H7 (cell line): ENCODE results near the gene RPTOR. TPM values are rescaled to one million over a fixed set of nuclear protein-coding genes. Genes with fewer than 3 reads are reported as not detected.
A peak's percentile ranks its signal among the peaks of the same experiment; 100 is the strongest.
"Not testable (repeated sequence)": the region's sequence is repeated elsewhere in the genome, so short reads cannot be mapped to it uniquely, and the experiment has no call there.

Experiments
- DNase-seq: peaks from one replicate; pipeline ENCODE4 v3.0.0; 2012
- H3K27me3 ChIP-seq: 2 replicates; pipeline ENCODE4 v1.6.0; 2011; ENCODE audit warnings: mild to moderate bottlenecking, low read length; ENCODE audit not compliant: control insufficient read depth, insufficient read depth
- H3K36me3 ChIP-seq: replicated peaks from 2 replicates; pipeline ENCODE4 v1.5.1; 2011; ENCODE audit warnings: low read length; ENCODE audit not compliant: control insufficient read depth, insufficient read depth
- H3K4me3 ChIP-seq: 2 replicates; pipeline ENCODE4 v1.5.1; 2011; ENCODE audit warnings: low read depth, mild to moderate bottlenecking, control low read depth, low read length, moderate library complexity; ENCODE audit not compliant: insufficient read depth
- total RNA-seq: library from RNA; depleted of rRNA; stranded (reverse); fragments of >200 nt; shearing (Covaris generic); gene quantifications from 2 replicates; pipeline ENCODE4 v1.2.3, GENCODE V29; 2014

RPTOR gene
- total RNA-seq, 1 experiment from 2014 or later: 20.9 TPM

GRCh38 chr17:80727409-80727755 lies 182.7 kb downstream of the RPTOR start:
- no peak overlapping the region for H3K4me3 ChIP-seq
- H3K36me3 ChIP-seq: no peaks in the 10 kb centered on the region
- DNase-seq: no peak
- no peaks in the 10 kb centered on the region for H3K27me3 ChIP-seq

GRCh38 chr17:80729016-80729415 lies 184.4 kb downstream of the RPTOR start:
- no peak for DNase-seq
- no peaks in the 10 kb centered on the region for H3K27me3 ChIP-seq
- no peaks in the 10 kb centered on the region for H3K36me3 ChIP-seq
- H3K4me3 ChIP-seq: no peak overlapping the region

- no peak for DNase-seq
- Histone ChIP-seq H3K4me3 (no peak overlapping the region), H3K36me3 (no peaks in the 10 kb centered on the region), H3K27me3 (no peaks in the 10 kb centered on the region)
Observed at GRCh38 chr17:80729761-80730160, 185.1 kb downstream of the RPTOR start.

- Histone ChIP-seq H3K36me3 (no peaks in the 10 kb centered on the region), H3K27me3 (no peaks in the 10 kb centered on the region), H3K4me3 (no peak overlapping the region)
- no peak for DNase-seq
Observed at GRCh38 chr17:80730739-80731138, 186.1 kb downstream of the RPTOR start.

- H3K4me3 ChIP-seq: no peak overlapping the region
- DNase-seq: no peak
- H3K27me3 ChIP-seq: no peaks in the 10 kb centered on the region
- H3K36me3 ChIP-seq: no peaks in the 10 kb centered on the region
Observed at GRCh38 chr17:80731323-80731722, 186.7 kb downstream of the RPTOR start.

GRCh38 chr17:80732268-80732667 lies 187.6 kb downstream of the RPTOR start:
- no peaks in the 10 kb centered on the region for H3K36me3 ChIP-seq
- H3K4me3 ChIP-seq: no peak overlapping the region
- DNase-seq: peak; percentile 58
- H3K27me3 ChIP-seq: no peaks in the 10 kb centered on the region

- no peak overlapping the region for H3K4me3 ChIP-seq
- DNase-seq: peak; percentile 70
- H3K36me3 ChIP-seq: peaks cover 1% of the 10 kb centered on the region; the same call in 1 of the 2 replicates
- H3K27me3 ChIP-seq: no peaks in the 10 kb centered on the region
Observed at GRCh38 chr17:80737106-80738019, 192.7 kb downstream of the RPTOR start.

GRCh38 chr17:80738020-80738808 lies 193.6 kb downstream of the RPTOR start:
- H3K27me3 ChIP-seq: no peaks in the 10 kb centered on the region
- peaks cover 1% of the 10 kb centered on the region; the same call in 1 of the 2 replicates for H3K36me3 ChIP-seq
- no peak overlapping the region for H3K4me3 ChIP-seq
- DNase-seq: no peak

GRCh38 chr17:80738987-80739730 lies 194.5 kb downstream of the RPTOR start:
- Histone ChIP-seq H3K4me3 (no peak overlapping the region), H3K27me3 (no peaks in the 10 kb centered on the region), H3K36me3 (peaks cover 1% of the 10 kb centered on the region; the same call in 1 of the 2 replicates)
- peak; percentile 58 for DNase-seq

GRCh38 chr17:80740141-80740540 lies 195.5 kb downstream of the RPTOR start:
- peaks cover 1% of the 10 kb centered on the region; the same call in 1 of the 2 replicates for H3K36me3 ChIP-seq
- H3K27me3 ChIP-seq: no peaks in the 10 kb centered on the region
- no peak for DNase-seq
- no peak overlapping the region for H3K4me3 ChIP-seq

- DNase-seq: peak; percentile 62
Observed at GRCh38 chr17:80742091-80742490, 197.5 kb downstream of the RPTOR start.

GRCh38 chr17:80742581-80743180 lies 198.0 kb downstream of the RPTOR start:
- Histone ChIP-seq H3K4me3 (no peak overlapping the region), H3K27me3 (no peaks in the 10 kb centered on the region), H3K36me3 (peaks cover 1% of the 10 kb centered on the region; the same call in 1 of the 2 replicates)
- no peak for DNase-seq

More at GRCh38 chr17:80742091-80742490, 197.5 kb downstream of the RPTOR start:
- Histone ChIP-seq H3K27me3 (no peaks in the 10 kb centered on the region), H3K4me3 (no peak overlapping the region), H3K36me3 (peaks cover 1% of the 10 kb centered on the region; the same call in 1 of the 2 replicates)

- Histone ChIP-seq H3K27me3 (no peaks in the 10 kb centered on the region), H3K4me3 (no peak overlapping the region), H3K36me3 (peaks cover 1% of the 10 kb centered on the region; the same call in 1 of the 2 replicates)
- DNase-seq: no peak
Observed at GRCh38 chr17:80743181-80743771, 198.6 kb downstream of the RPTOR start.

- H3K4me3 ChIP-seq, H3K27me3 ChIP-seq, H3K36me3 ChIP-seq, DNase-seq: not testable (repeated sequence)
Observed at GRCh38 chr17:80743973-80744372, 199.3 kb downstream of the RPTOR start.
